A549 (cell line): ENCODE measurements around the gene NCOA3. TPM values are rescaled to one million over a fixed set of nuclear protein-coding genes. Genes with fewer than 3 reads are reported as not detected.

Experiments used
- ATAC-seq, 2 experiments: fragments of 200-7000 bp in 1 of 2; fragments of >200 bp in 1 of 2; cut with Nextera tagmentation in 1 of 2; cut with Tn5 transposase in 1 of 2; 3 replicates each; pipeline versions ENCODE4 v1.8.0 to v1.9.1; 2018 to 2020; ENCODE audit warnings: mild to moderate bottlenecking in 1 of 2, moderate library complexity in 1 of 2
- CTCF ChIA-PET: fragments of 300-600 bp; sonication (Branson Sonifier 250); formaldehyde crosslinking; extraction: SDS; loops from one replicate; lab custom pipeline; 2021; ENCODE audit warnings: antibody characterized with exemption, inconsistent platforms; lab: Yijun Ruan, JAX
- POLR2A ChIA-PET: fragments of 350-600 bp; formaldehyde crosslinking; extraction: SDS; loops from one replicate; lab custom pipeline; 2021; ENCODE audit warnings: antibody characterized with exemption, inconsistent platforms; lab: Yijun Ruan, JAX
- DNase-seq, 2 experiments: peaks; one replicate each; pipeline versions ENCODE4 v3.0.0 to v3.0.0-alpha.2; 2011 to 2016; ENCODE audit warnings: low read depth in 1 of 2, low spot score in 1 of 2
- FAIRE-seq: peaks from 2 replicates; lab custom pipeline; 2011; peaks lifted over from hg19 to GRCh38; lab: Jason Lieb, UNC
- H3K27ac ChIP-seq, 2 experiments: fragments of >200 bp; sonication (Bioruptor Twin); formaldehyde crosslinking; 3 replicates each; pipeline ENCODE4 v1.5.1; 2016 to 2017
- H3K4me1 ChIP-seq: fragments of >200 bp; sonication (Bioruptor Twin); formaldehyde crosslinking; 3 replicates; pipeline ENCODE4 v1.6.1; 2016
- H3K4me2 ChIP-seq: fragments of >200 bp; sonication (Bioruptor Twin); formaldehyde crosslinking; 3 replicates; pipeline ENCODE4 v1.6.1; 2016
- H3K4me3 ChIP-seq: fragments of >200 bp; sonication (Bioruptor Twin); formaldehyde crosslinking; 3 replicates; pipeline ENCODE4 v1.5.1; 2016
- H3K9me3 ChIP-seq: fragments of >200 bp; sonication (Bioruptor Twin); formaldehyde crosslinking; 3 replicates; pipeline ENCODE4 v1.6.1; 2016
- CBX2 ChIP-seq: fragments of 200-600 bp; sonication (generic); IDR thresholded peaks from 2 replicates; pipeline ENCODE4 v1.6.1; 2016; ENCODE audit warnings: low read depth, mild to moderate bottlenecking, borderline replicate concordance
- CEBPB ChIP-seq, 2 experiments: fragments of >200 bp in 1 of 2; sonication (Bioruptor Twin) in 1 of 2; formaldehyde crosslinking in 1 of 2; IDR thresholded peaks; 2 replicates each; pipeline ENCODE4 v1.6.1; 2012 to 2016
- EHF ChIP-seq: fragments of 250-450 bp; sonication (Bioruptor Pico); IDR thresholded peaks from 2 replicates; pipeline ENCODE4 v1.5.0; 2020; ENCODE audit warnings: mild to moderate bottlenecking
- EHMT2 ChIP-seq: fragments of 200-600 bp; sonication (generic); IDR thresholded peaks from 2 replicates; pipeline ENCODE4 v1.6.1; 2016; ENCODE audit warnings: antibody characterized with exemption, low read depth, mild to moderate bottlenecking, moderate library complexity
- ELK1 ChIP-seq: fragments of 150-350 bp; IDR thresholded peaks from 2 replicates; pipeline ENCODE4 v1.6.1; 2014; ENCODE audit warnings: low read depth, mild to moderate bottlenecking, low read length
- ESRRA ChIP-seq: fragments of 150-350 bp; IDR thresholded peaks from 2 replicates; pipeline ENCODE4 v1.6.1; 2014; ENCODE audit warnings: mild to moderate bottlenecking, low read length, borderline replicate concordance
- FOSB ChIP-seq: fragments of 250-450 bp; sonication (Bioruptor Pico); IDR thresholded peaks from 2 replicates; pipeline ENCODE4 v1.5.0; 2020; ENCODE audit warnings: mild to moderate bottlenecking, moderate library complexity
- GATA3 ChIP-seq: IDR thresholded peaks from 2 replicates; pipeline ENCODE4 v1.6.1; 2012; ENCODE audit warnings: borderline replicate concordance
- HES2 ChIP-seq: fragments of >200 bp; sonication (Bioruptor Twin); formaldehyde crosslinking; IDR thresholded peaks from 2 replicates; pipeline ENCODE4 v1.6.1; 2016
- HEYL ChIP-seq: fragments of 250-450 bp; sonication (Bioruptor Pico); IDR thresholded peaks from 2 replicates; pipeline ENCODE4 v1.8.0; 2021; ENCODE audit warnings: mild to moderate bottlenecking, moderate library complexity
- HMGXB4 ChIP-seq: fragments of 250-450 bp; sonication (Bioruptor Pico); IDR thresholded peaks from 2 replicates; pipeline ENCODE4 v1.5.0; 2021; ENCODE audit warnings: mild to moderate bottlenecking, moderate library complexity, borderline replicate concordance
- HOXA7 ChIP-seq: fragments of 250-450 bp; sonication (Bioruptor Pico); IDR thresholded peaks from 2 replicates; pipeline ENCODE4 v1.5.0; 2020; ENCODE audit warnings: mild to moderate bottlenecking, moderate library complexity
- HOXB5 ChIP-seq: fragments of 250-450 bp; sonication (Bioruptor Pico); IDR thresholded peaks from 2 replicates; pipeline ENCODE4 v1.5.0; 2020; ENCODE audit warnings: mild to moderate bottlenecking, moderate library complexity
- JUN ChIP-seq, 2 experiments: fragments of >200 bp; sonication (Bioruptor Twin); formaldehyde crosslinking; IDR thresholded peaks; 2 replicates in 1 of 2; 3 replicates in 1 of 2; pipeline ENCODE4 v1.6.1; 2016 to 2017
- KDM1A ChIP-seq: fragments of 200-600 bp; sonication (generic); IDR thresholded peaks from 2 replicates; pipeline ENCODE4 v1.6.1; 2016; ENCODE audit warnings: low read depth, mild to moderate bottlenecking
- MAFK ChIP-seq: fragments of 450-650 bp; IDR thresholded peaks from 2 replicates; pipeline ENCODE4 v1.6.1; 2014; ENCODE audit not compliant: partially characterized antibody
- NFE2L2 ChIP-seq: fragments of 150-350 bp; conservative IDR thresholded peaks from 2 replicates; pipeline ENCODE4 v1.6.1; 2014; ENCODE audit warnings: low read length
- NR3C1 ChIP-seq: fragments of >200 bp; sonication (Bioruptor Twin); formaldehyde crosslinking; IDR thresholded peaks from 3 replicates; pipeline ENCODE4 v1.6.1; 2017
- PBX3 ChIP-seq: IDR thresholded peaks from 2 replicates; pipeline ENCODE4 v1.6.1; 2012
- PHF8 ChIP-seq: fragments of 200-600 bp; sonication (generic); IDR thresholded peaks from 2 replicates; pipeline ENCODE4 v1.6.1; 2016; ENCODE audit warnings: low read depth, mild to moderate bottlenecking, antibody characterized with exemption, moderate library complexity, borderline replicate concordance
- POLR2AphosphoS2 ChIP-seq: conservative IDR thresholded peaks from 2 replicates; pipeline ENCODE4 v1.6.1; 2012; ENCODE audit warnings: low read length, improper control_type of control experiment, inconsistent platforms
- RARB ChIP-seq: fragments of 250-450 bp; sonication (Bioruptor Pico); IDR thresholded peaks from 2 replicates; pipeline ENCODE4 v1.8.0; 2021; ENCODE audit warnings: mild to moderate bottlenecking, moderate library complexity
- RCOR1 ChIP-seq: fragments of 150-350 bp; IDR thresholded peaks from 2 replicates; pipeline ENCODE4 v1.6.1; 2014; ENCODE audit warnings: antibody characterized with exemption, low read length, low read depth
- RFX5 ChIP-seq: fragments of 450-650 bp; IDR thresholded peaks from 2 replicates; pipeline ENCODE4 v1.7.1; 2014; ENCODE audit warnings: antibody characterized with exemption, mild to moderate bottlenecking, moderate library complexity
- RNF2 ChIP-seq: fragments of 200-600 bp; sonication (generic); IDR thresholded peaks from 2 replicates; pipeline ENCODE4 v1.6.1; 2016; ENCODE audit warnings: low read depth, mild to moderate bottlenecking, antibody characterized with exemption, moderate library complexity, borderline replicate concordance
- SREBF2 ChIP-seq: fragments of 450-650 bp; IDR thresholded peaks from 2 replicates; pipeline ENCODE4 v1.6.1; 2014; ENCODE audit warnings: mild to moderate bottlenecking, moderate library complexity
- TP53 ChIP-seq: fragments of 250-450 bp; sonication (Bioruptor Pico); IDR thresholded peaks from 2 replicates; pipeline ENCODE4 v1.5.0; 2021; ENCODE audit warnings: mild to moderate bottlenecking, moderate library complexity
- USF2 ChIP-seq: fragments of 450-650 bp; IDR thresholded peaks from 2 replicates; pipeline ENCODE4 v1.6.1; 2014; ENCODE audit warnings: antibody characterized with exemption
- ZC3H11A ChIP-seq: fragments of 450-650 bp; IDR thresholded peaks from 2 replicates; pipeline ENCODE4 v1.6.1; 2014; ENCODE audit warnings: antibody characterized with exemption, mild to moderate bottlenecking
- WGBS: methylation state at CpG from one replicate; pipeline ENCODE4 v1.1.6; 2017; ENCODE audit errors: missing lambda C conversion rate; 5-methylcytosine and 5-hydroxymethylcytosine counted together
- polyA plus RNA-seq, 4 experiments: library from polyadenylated mRNA; depleted of rRNA in 3 of 4; stranded (reverse); fragments of >200 nt; fragmentation: RNase III in 1 of 4; extraction: RNeasy Plus Mini Kit Qiagen cat#74134 plus additional on column Dnase treatment in 1 of 4; gene quantifications; 2 replicates in 3 of 4; 3 replicates in 1 of 4; pipeline ENCODE4 v1.2.3, GENCODE V29; 2011 to 2017

Gene NCOA3
- polyA plus RNA-seq, 2 of the 4 experiments (the other 2 are of a cell fraction): 42.9 to 136 TPM

- no peak overlapping the region for H3K4me3 ChIP-seq
- H3K4me2 ChIP-seq: peak overlapping the region; percentile 49
- POLR2A ChIA-PET: interaction anchor here (0.8 to 1.6 kb wide), 2 partner anchors 47 to 64 kb away, joined by 4 to 11 read pairs; partner anchors contain the start of gene NCOA3
- 69% methylated on average over 10 of the region's 10 CpGs for WGBS
- ATAC-seq: no peak
- TF ChIP-seq CEBPB (IDR thresholded peaks at IDR 0.05) (peak in 1 of 2 experiments; percentile 66; a peak in 1 of 4 replicates), HEYL (no peak)
- TF ChIP-seq, all 56 proteins: peak for 1
- DNase-seq (no peak), FAIRE-seq (no peak)
- CTCF ChIA-PET: interaction anchor here (1.1 to 3.9 kb wide), 6 partner anchors 9 to 70 kb away, joined by 3 to 19 read pairs (median 10); partner anchors contain the start of gene NCOA3
- Histone ChIP-seq H3K4me1 (peaks cover 75% of the 10 kb centered on the region), H3K27ac (peak overlapping the region; percentile 87 to 90), H3K9me3 (peaks cover 11% of the 10 kb centered on the region)
Measured at GRCh38 chr20:47454298-47455132, 47.2 kb upstream of the NCOA3 start.

GRCh38 chr20:47455133-47456040 is 46.3 kb upstream of the NCOA3 start:
- Histone ChIP-seq H3K4me2 (peak overlapping the region; percentile 49), H3K9me3 (peaks cover 11% of the 10 kb centered on the region), H3K4me3 (no peak overlapping the region), H3K27ac (peak overlapping the region; percentile 87 to 90), H3K4me1 (peaks cover 77% of the 10 kb centered on the region)
- POLR2A ChIA-PET: interaction anchor here (0.8 to 1.0 kb wide), 2 partner anchors 46 to 47 kb away, joined by 3 to 4 read pairs; partner anchors contain the start of gene NCOA3
- ATAC-seq (peak; percentile 8 to 38; a peak in 4 of 6 replicates), DNase-seq (peak; percentile 35 to 86), FAIRE-seq (no peak)
- CTCF ChIA-PET: interaction anchor here (0.6 to 3.9 kb wide), 10 partner anchors 9 to 1574 kb away, joined by 3 to 19 read pairs (median 4); partner anchors contain the start of gene NCOA3
- WGBS: 34% methylated on average over 7 of the region's 7 CpGs
- TF ChIP-seq HOXA7 (CRISPR knock-in tag) (no peak), EHF (CRISPR knock-in tag) (no peak), USF2 (no peak), RFX5 (no peak), NR3C1 (no peak), ZC3H11A (no peak), GATA3 (peak; percentile 73), ELK1 (no peak), HES2 (peak; percentile 73), ESRRA (no peak), HEYL (no peak), RCOR1 (no peak), JUN (IDR thresholded peaks at IDR 0.05) (peak; percentile 48 to 77; a peak in 3 of 5 replicates), PHF8 (no peak), POLR2AphosphoS2 (no peak), RARB (CRISPR knock-in tag) (no peak), FOSB (no peak), MAFK (no peak), RNF2 (no peak), TP53 (CRISPR knock-in tag) (no peak), EHMT2 (no peak), HMGXB4 (no peak), CBX2 (no peak), HOXB5 (CRISPR knock-in tag) (no peak), PBX3 (no peak), SREBF2 (no peak), NFE2L2 (no peak), KDM1A (no peak)
